GM21515 (cell line): ENCODE data around the gene HEG1.

Experiments used
- ATAC-seq: cut with Tn5 transposase; IDR thresholded peaks from one replicate; pipeline ENCODE4 v1.9.1; 2021; ENCODE audit not compliant: unreplicated experiment

The HEG1 gene

GRCh38 chr3:125023833-125024555 lies 31.8 kb downstream of the HEG1 start:
- no peak for ATAC-seq

DNA sequence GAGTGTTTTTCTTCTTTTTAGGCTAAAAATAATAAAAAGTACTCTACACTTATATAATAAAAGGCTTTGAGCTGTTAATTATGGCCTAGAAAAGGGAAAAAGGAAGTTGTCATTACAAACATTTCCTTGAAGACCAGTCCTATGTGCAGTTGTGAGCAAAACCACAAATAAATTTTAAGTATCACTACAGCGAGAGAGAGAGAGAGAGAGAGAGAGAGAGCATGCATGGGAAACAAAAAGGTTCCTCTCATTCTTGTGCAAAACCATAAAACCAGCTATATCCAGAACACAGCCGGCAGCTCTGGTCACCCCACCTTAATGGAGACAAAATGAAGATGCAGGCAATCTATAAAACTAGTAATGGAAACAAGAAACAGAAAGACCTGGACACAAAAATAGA lies 33.6 kb downstream of the HEG1 start:
- no peak for ATAC-seq

- ATAC-seq: no peak
Observed at GRCh38 chr3:125019271-125019670, 36.5 kb downstream of the HEG1 start.

DNA sequence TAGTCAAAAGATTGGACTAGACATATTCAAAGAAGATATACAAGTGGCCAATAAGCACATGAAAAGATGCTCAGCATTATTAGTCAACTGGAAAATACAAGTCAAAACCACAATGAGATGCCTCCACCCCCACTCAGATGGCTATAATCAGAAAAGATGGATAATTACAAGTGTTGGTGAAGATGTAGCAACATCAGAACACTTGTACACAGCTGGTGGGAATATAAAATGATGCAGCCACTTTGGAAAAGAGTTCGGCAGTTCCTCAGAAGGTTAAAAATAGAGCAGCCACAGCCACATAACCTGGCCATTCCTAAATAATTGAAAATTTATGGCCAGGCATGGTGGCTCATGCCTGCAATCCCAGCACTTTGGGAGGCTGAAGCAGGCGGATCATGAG lies 38.4 kb downstream of the HEG1 start:
- no peak for ATAC-seq

DNA sequence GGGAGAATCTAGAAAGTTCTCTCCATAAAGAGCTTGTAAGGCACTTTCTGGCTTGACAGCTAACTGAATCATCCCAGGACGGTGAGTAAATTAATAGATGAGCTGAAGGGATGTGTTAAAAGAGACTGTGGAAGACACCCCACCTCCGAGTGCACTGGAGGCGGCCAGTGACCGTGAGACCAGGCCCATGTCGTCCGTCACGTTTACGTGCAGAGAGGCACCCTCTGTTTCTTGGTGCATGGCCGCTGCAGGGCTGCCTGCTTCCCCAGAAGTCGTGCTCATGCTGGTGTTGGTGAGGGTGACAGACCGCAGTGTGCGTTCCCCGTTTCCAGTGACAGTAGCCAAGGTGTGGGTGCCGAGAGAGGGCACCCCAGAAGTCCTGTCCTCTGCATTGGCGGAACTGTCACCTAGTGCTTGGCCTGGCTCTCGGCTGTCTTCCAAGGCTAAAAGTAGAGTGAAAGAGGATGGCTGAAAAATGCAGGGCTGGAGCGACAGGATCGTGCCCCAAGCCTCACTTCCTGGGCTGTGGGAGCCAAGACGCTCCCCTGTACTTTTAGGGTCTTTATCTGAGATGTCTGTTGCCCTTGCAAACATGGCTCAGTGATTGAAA lies 41.1 kb downstream of the HEG1 start:
- ATAC-seq: no peak

- ATAC-seq: no peak
Observed at GRCh38 chr3:125013095-125013494, 42.7 kb downstream of the HEG1 start.

- ATAC-seq: no peak
Observed at GRCh38 chr3:125011941-125012340, 43.9 kb downstream of the HEG1 start.

- no peak for ATAC-seq
Observed at GRCh38 chr3:125010393-125010792, 45.4 kb downstream of the HEG1 start.

GRCh38 chr3:125008766-125009165 lies 47.0 kb downstream of the HEG1 start:
- ATAC-seq: no peak

DNA sequence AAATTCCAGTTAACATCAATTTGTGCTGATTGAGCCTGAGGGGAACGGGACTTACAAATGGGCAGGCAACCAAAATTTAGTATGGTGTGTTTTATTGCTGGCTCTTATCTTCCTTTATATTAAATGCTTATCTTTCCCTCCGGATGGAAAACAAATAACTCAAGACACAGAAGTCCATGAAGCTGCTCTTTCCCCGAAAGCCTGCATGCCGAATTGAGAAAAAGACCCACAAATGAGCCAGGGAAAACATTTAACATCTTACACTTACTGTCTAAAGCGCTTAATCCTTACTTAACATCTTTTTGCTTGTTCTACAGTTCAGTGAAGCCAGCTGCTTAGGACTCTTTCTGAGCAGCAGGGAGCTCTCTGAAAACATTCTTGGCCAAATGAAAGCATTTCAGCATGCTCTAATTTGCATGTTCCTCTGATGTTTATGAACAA lies 49.5 kb downstream of the HEG1 start:
- ATAC-seq: no peak

DNA sequence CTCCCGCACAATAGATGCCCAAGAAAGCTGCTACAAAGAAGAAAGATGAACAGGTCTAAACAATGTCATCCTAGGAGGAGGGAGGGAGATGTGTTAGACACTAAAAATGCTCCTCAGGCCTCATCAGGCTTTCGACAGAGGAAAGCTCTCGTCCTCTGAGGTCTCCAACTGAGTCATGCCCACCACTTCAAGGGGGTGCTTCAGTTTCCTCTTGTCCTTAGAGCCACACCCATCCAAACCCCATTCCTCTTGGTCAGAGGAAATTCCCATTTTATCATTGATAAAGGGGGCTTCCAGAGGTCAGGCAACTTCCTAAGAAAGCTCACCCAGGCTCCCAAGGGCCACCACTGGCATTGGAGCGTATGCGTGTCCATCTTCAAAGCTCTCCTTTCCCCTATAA lies 50.1 kb downstream of the HEG1 start:
- ATAC-seq: no peak

DNA sequence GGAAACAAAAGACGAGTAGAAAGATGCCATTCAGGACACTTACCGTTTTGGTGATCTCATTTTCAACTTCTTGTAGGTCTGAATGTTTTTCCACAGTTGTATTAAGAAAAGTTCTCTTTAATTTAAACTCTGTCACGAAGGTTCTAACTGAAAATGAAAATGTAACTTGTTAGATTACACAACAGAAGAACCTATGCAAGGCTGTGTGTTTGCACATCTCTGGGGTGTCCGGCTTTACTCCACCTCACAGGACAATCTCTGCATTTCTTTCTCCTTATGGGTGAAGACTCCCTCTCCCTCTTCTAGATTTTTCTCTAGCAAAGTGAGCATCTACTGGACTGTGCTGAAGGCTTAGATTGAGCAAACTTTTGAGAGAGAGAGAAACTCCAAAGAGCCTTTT lies 50.6 kb downstream of the HEG1 start:
- no peak for ATAC-seq

- ATAC-seq: no peak
Observed at GRCh38 chr3:125003859-125004595, 51.8 kb downstream of the HEG1 start.

GRCh38 chr3:125003369-125003853 lies 52.4 kb downstream of the HEG1 start:
- no peak for ATAC-seq

- ATAC-seq: no peak
Observed at GRCh38 chr3:125002414-125003368, 53.1 kb downstream of the HEG1 start.

- ATAC-seq: no peak
Observed at GRCh38 chr3:125001557-125002413, 54.0 kb downstream of the HEG1 start.

DNA sequence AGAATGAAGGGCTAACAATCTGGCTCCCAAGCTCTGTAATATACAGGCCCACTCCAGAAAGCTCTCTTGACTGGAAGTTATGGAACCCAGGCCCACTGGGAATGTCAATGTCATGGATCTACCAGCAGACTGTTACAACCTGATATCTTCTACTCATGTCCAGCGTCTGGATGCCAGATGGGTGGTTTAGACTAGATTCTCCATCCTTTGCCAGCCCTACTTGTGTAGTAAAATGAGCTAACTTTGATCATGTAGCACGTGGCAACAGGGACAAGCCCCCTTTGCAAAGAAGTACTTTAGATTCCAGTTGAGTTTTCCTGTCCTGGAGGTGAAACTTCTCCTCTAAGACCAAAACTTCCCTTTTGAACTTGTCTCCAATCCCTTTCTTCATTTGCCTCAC lies 55.1 kb downstream of the HEG1 start:
- ATAC-seq: no peak

DNA sequence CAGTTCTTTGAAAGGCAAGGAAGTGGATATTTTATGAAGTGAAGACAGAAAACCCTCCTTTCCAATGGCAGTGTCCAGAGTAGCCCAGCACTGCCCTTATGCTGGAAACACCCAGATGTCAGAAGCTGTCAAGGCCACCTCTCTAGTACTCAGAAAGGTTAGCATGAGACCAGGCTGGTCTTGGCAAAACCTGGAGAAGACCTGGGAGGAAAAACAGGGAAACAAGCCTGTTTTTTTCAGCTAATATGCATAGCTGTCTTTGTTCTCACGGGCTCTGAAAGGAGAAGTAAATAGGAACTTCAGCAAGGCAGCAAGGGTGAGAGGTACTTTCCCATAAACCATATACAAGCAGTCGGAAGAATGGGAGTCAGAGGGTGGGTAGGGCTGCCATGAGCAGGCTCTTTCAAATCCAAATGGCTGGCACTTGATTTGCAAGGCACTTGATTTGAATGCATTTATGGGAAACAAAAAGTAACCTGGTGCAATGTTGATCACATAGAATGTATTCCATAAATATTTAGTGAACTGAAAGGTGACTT lies 55.8 kb downstream of the HEG1 start:
- no peak for ATAC-seq

GRCh38 chr3:124999317-124999716 lies 56.5 kb downstream of the HEG1 start:
- no peak for ATAC-seq

DNA sequence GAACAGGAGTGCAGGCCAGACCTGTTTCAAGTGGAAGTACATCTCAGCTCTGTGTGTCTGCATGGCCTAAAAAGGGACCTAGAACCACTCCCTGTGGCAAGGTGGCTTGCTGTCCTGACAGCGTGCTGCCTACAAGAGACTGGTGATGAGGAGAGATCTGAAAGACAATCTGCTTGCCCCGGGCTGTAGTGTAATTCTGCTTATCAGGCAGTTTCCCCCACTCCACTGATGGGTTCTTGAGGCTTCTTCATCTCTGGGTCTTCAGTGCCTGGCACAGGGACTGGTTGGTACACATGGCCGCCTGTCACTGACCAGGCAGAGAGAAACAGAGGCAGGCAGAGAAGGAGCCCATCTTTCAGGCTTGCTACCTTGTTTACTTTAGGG lies 57.6 kb downstream of the HEG1 start:
- no peak for ATAC-seq
